ENCODE data around the gene RETN.

DNA sequence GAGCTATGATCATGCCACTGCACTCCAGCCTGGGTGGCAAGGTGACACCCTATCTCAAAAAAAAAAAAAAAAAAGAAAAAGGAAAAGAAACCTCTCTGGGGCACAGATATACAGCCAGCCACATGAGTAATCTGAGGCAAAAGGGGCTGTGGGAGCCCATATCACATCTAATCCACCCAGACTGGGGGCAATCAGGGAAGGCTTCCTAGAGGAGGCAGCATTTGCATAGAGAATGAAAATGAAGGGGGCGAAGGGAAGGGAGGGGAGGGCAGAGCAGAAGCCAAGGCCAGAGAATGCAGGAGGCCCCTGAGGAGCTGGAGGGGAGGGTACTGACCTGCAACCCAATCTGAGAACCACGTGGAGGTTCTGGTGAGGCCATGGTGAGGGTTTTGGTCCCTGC, 18.7 kb upstream of the RETN start:
- TF ChIP-seq, protein P1, sequence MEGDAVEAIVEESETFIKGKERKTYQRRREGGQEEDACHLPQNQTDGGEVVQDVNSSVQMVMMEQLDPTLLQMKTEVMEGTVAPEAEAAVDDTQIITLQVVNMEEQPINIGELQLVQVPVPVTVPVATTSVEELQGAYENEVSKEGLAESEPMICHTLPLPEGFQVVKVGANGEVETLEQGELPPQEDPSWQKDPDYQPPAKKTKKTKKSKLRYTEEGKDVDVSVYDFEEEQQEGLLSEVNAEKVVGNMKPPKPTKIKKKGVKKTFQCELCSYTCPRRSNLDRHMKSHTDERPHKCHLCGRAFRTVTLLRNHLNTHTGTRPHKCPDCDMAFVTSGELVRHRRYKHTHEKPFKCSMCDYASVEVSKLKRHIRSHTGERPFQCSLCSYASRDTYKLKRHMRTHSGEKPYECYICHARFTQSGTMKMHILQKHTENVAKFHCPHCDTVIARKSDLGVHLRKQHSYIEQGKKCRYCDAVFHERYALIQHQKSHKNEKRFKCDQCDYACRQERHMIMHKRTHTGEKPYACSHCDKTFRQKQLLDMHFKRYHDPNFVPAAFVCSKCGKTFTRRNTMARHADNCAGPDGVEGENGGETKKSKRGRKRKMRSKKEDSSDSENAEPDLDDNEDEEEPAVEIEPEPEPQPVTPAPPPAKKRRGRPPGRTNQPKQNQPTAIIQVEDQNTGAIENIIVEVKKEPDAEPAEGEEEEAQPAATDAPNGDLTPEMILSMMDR (IDR thresholded peaks at IDR 0.05; ENCODE audit: low read length), result no peak
- no peak for TF ChIP-seq EZH2phosphoT487 (IDR thresholded peaks at IDR 0.05; ENCODE audit: low read length)

All from MM.1S (cell line).